ENCODE data around the gene DEPDC7.
A peak's percentile ranks its signal among the peaks of the same experiment; 100 is the strongest.

DEPDC7 gene

GRCh38 chr11:33039274-33040032 lies 23.8 kb downstream of the DEPDC7 start, which contains the start of gene TCP11L1 (continued):
- TF ChIP-seq HIC1 (tag by site-specific recombination; IDR thresholded peaks at IDR 0.05) (peak; percentile 94), PATZ1 (tag by site-specific recombination; IDR thresholded peaks at IDR 0.05) (peak; percentile 30), ZSCAN5A (tag by site-specific recombination; IDR thresholded peaks at IDR 0.05) (peak; percentile 68; the same call in 1 of the 2 replicates), ZEB2 (tag by site-specific recombination; IDR thresholded peaks at IDR 0.05) (peak; percentile 67), ZNF610 (tag by site-specific recombination; IDR thresholded peaks at IDR 0.05; ENCODE audit: borderline replicate concordance) (peak; percentile 22; the same call in 1 of the 2 replicates), ZNF791 (tag by site-specific recombination; IDR thresholded peaks at IDR 0.05) (no peak), EGR2 (tag by site-specific recombination; IDR thresholded peaks at IDR 0.05; ENCODE audit: low read depth) (no peak), KLF1 (tag by site-specific recombination; IDR thresholded peaks at IDR 0.05) (peak; percentile 64), TRIM28 (IDR thresholded peaks at IDR 0.05; ENCODE audit: borderline replicate concordance, low read length) (peak; percentile 65; the same call in 1 of the 2 replicates), SP7 (tag by site-specific recombination; IDR thresholded peaks at IDR 0.05) (peak; percentile 60), ZNF335 (tag by site-specific recombination; conservative IDR thresholded peaks at IDR 0.05) (peak; percentile 88), ZNF24 (tag by site-specific recombination; IDR thresholded peaks at IDR 0.05) (0 out of 2 replicates have a peak, but pooled peaks have one; percentile 25), ZIC2 (tag by site-specific recombination; IDR thresholded peaks at IDR 0.05) (peak; percentile 63), GLIS2 (tag by site-specific recombination; IDR thresholded peaks at IDR 0.05) (peak; percentile 40; the same call in 1 of the 2 replicates), SP2 (tag by site-specific recombination; IDR thresholded peaks at IDR 0.05) (peak; percentile 62), REST (tag by site-specific recombination; IDR thresholded peaks at IDR 0.05) (no peak), ZNF645 (tag by site-specific recombination; IDR thresholded peaks at IDR 0.05) (no peak), ZNF843 (tag by site-specific recombination; IDR thresholded peaks at IDR 0.05) (0 out of 2 replicates have a peak, but pooled peaks have one; percentile 21), ZBTB7A (tag by site-specific recombination; IDR thresholded peaks at IDR 0.05; ENCODE audit: low read depth) (peak; percentile 88), ZNF549 (tag by site-specific recombination; IDR thresholded peaks at IDR 0.05) (no peak), WT1 (tag by site-specific recombination; IDR thresholded peaks at IDR 0.05) (peak; percentile 81), ZNF639 (tag by site-specific recombination; IDR thresholded peaks at IDR 0.05) (0 out of 2 replicates have a peak, but pooled peaks have one; percentile 56), ZBTB48 (tag by site-specific recombination; IDR thresholded peaks at IDR 0.05) (peak; percentile 52; the same call in 1 of the 2 replicates), REPIN1 (tag by site-specific recombination; IDR thresholded peaks at IDR 0.05; ENCODE audit: low read depth) (no peak), KLF9 (tag by site-specific recombination; IDR thresholded peaks at IDR 0.05; ENCODE audit: low read depth) (peak; percentile 64), ZFHX2 (tag by site-specific recombination; conservative IDR thresholded peaks at IDR 0.05) (peak; percentile 71), ZNF423 (tag by site-specific recombination; IDR thresholded peaks at IDR 0.05) (0 out of 2 replicates have a peak, but pooled peaks have one; percentile 21), KLF8 (tag by site-specific recombination; IDR thresholded peaks at IDR 0.05) (peak; percentile 74; the same call in 1 of the 2 replicates)
